NCI-H2171 (cell line): ENCODE measurements around the gene DDX31.
"Not testable (repeated sequence)": the region's sequence is repeated elsewhere in the genome, so short reads cannot be mapped to it uniquely, and the experiment has no call there.

Experiments
- DNase-seq: peaks from one replicate; lab custom pipeline; 2025; lab: John Stamatoyannopoulos, UW

The DDX31 gene

GRCh38 chr9:132669698-132670456 is at the start of gene DDX31:
Gene DDX31 (minus strand): TSS chr9:132669983. CDS start chr9:132669934, 49 bp downstream.
- DNase-seq: peak; percentile 89

- not testable (repeated sequence) for DNase-seq
Observed at GRCh38 chr9:132718381-132718928, 48.7 kb upstream of the DDX31 start.

- no peak for DNase-seq
Observed at GRCh38 chr9:132717326-132717945, 47.7 kb upstream of the DDX31 start.

GRCh38 chr9:132716007-132716406 is 46.2 kb upstream of the DDX31 start:
- no peak for DNase-seq

GRCh38 chr9:132712753-132713152 is 43.0 kb upstream of the DDX31 start:
- no peak for DNase-seq

GRCh38 chr9:132711846-132712245 is 42.1 kb upstream of the DDX31 start:
- DNase-seq: no peak

GRCh38 chr9:132711152-132711551 is 41.4 kb upstream of the DDX31 start:
- not testable (repeated sequence) for DNase-seq

- no peak for DNase-seq
Observed at GRCh38 chr9:132710333-132710732, 40.5 kb upstream of the DDX31 start.

- DNase-seq: no peak
Observed at GRCh38 chr9:132708769-132709430, 39.1 kb upstream of the DDX31 start.

- DNase-seq: no peak
Observed at GRCh38 chr9:132708239-132708638, 38.5 kb upstream of the DDX31 start.

- no peak for DNase-seq
Observed at GRCh38 chr9:132703336-132703735, 33.6 kb upstream of the DDX31 start.

GRCh38 chr9:132702254-132702653 is 32.5 kb upstream of the DDX31 start:
- DNase-seq: no peak

GRCh38 chr9:132699956-132700355 is 30.2 kb upstream of the DDX31 start:
- peak; percentile 26 for DNase-seq

GRCh38 chr9:132698989-132699388 is 29.2 kb upstream of the DDX31 start:
- DNase-seq: no peak

GRCh38 chr9:132697230-132697629 is 27.4 kb upstream of the DDX31 start:
- no peak for DNase-seq

GRCh38 chr9:132694144-132694543 is 24.4 kb upstream of the DDX31 start:
- DNase-seq: no peak

- no peak for DNase-seq
Observed at GRCh38 chr9:132690696-132691095, 20.9 kb upstream of the DDX31 start.

GRCh38 chr9:132683873-132684272 is 14.1 kb upstream of the DDX31 start:
- DNase-seq: no peak

GRCh38 chr9:132681561-132681960 is 11.8 kb upstream of the DDX31 start:
- DNase-seq: no peak

GRCh38 chr9:132679946-132680625 is 10.3 kb upstream of the DDX31 start:
- no peak for DNase-seq

GRCh38 chr9:132677976-132678375 is 8.2 kb upstream of the DDX31 start:
- DNase-seq: no peak

GRCh38 chr9:132674485-132674884 is 4.7 kb upstream of the DDX31 start:
- DNase-seq: no peak
